Measurements from ENCODE around the gene GP1BB. TPM values are rescaled to one million over a fixed set of nuclear protein-coding genes. Genes with fewer than 3 reads are reported as not detected.

The GP1BB gene
- total RNA-seq, 1 donor from 2014 or later = 0.95 TPM

- H3K36me3 Mint-ChIP-seq (ENCODE audit: low read depth, unreplicated experiment) = no peaks in the 10 kb centered on the region
- FAIRE-seq (no peak), DNase-seq (ENCODE audit: low read depth) (no peak)
- H3K9ac ChIP-seq (ENCODE audit: low read length) = no peak overlapping the region
- H3K36me3 ChIP-seq (ENCODE audit: insufficient read depth, low read length) = no peaks in the 10 kb centered on the region
- TF ChIP-seq EZH2 (IDR thresholded peaks at IDR 0.05; ENCODE audit: insufficient read depth, low read length) (no peak), CTCF (IDR thresholded peaks at IDR 0.05; ENCODE audit: insufficient read depth, low read depth, low read length) (no peak)
- H4K20me1 ChIP-seq (ENCODE audit: insufficient read depth, low read length) = no peaks in the 10 kb centered on the region
- H3K27ac Mint-ChIP-seq (ENCODE audit: unreplicated experiment) = no peak overlapping the region
- H3K27me3 ChIP-seq (ENCODE audit: insufficient read depth, low read length) = no peaks in the 10 kb centered on the region
- no peaks in the 10 kb centered on the region for H3K4me1 Mint-ChIP-seq (ENCODE audit: low read depth, unreplicated experiment)
- no peak overlapping the region for H2AFZ ChIP-seq (ENCODE audit: low read depth, low read length)
- H3K79me2 ChIP-seq (ENCODE audit: insufficient read depth, low read length) = no peaks in the 10 kb centered on the region
- peaks cover 54% of the 10 kb centered on the region for H3K27me3 Mint-ChIP-seq (ENCODE audit: low read depth, unreplicated experiment)
- peak overlapping the region; percentile 84 for H3K4me2 ChIP-seq (ENCODE audit: low read length)
- H3K9me3 ChIP-seq (ENCODE audit: insufficient read depth, low read depth, low read length) = no peaks in the 10 kb centered on the region
- H3K4me3 ChIP-seq (ENCODE audit: insufficient read depth, low read depth, low read length) = no peak overlapping the region
- no peaks in the 10 kb centered on the region for H3K4me1 ChIP-seq (ENCODE audit: insufficient read depth, low read length)
- H3K4me3 Mint-ChIP-seq (ENCODE audit: unreplicated experiment) = no peak overlapping the region
- peaks cover 2% of the 10 kb centered on the region for H3K9me3 Mint-ChIP-seq (ENCODE audit: unreplicated experiment)
- H3K27ac ChIP-seq (ENCODE audit: low read depth, low read length) = no peak overlapping the region
Observed at GRCh38 chr22:19731361-19732135, 8.2 kb downstream of the GP1BB start.

GRCh38 chr22:19732403-19733113 is 9.2 kb downstream of the GP1BB start:
- Histone ChIP-seq H3K36me3 (ENCODE audit: insufficient read depth, low read length) (no peaks in the 10 kb centered on the region), H4K20me1 (ENCODE audit: insufficient read depth, low read length) (no peaks in the 10 kb centered on the region), H3K4me1 (ENCODE audit: insufficient read depth, low read length) (no peaks in the 10 kb centered on the region), H3K9ac (ENCODE audit: low read length) (no peak overlapping the region), H3K4me3 (ENCODE audit: insufficient read depth, low read depth, low read length) (no peak overlapping the region), H3K27me3 (ENCODE audit: insufficient read depth, low read length) (no peaks in the 10 kb centered on the region), H3K4me2 (ENCODE audit: low read length) (no peak overlapping the region), H3K9me3 (ENCODE audit: insufficient read depth, low read depth, low read length) (no peaks in the 10 kb centered on the region), H2AFZ (ENCODE audit: low read depth, low read length) (no peak overlapping the region), H3K79me2 (ENCODE audit: insufficient read depth, low read length) (no peaks in the 10 kb centered on the region), H3K27ac (ENCODE audit: low read depth, low read length) (no peak overlapping the region)
- H3K36me3 Mint-ChIP-seq (ENCODE audit: low read depth, unreplicated experiment) = no peaks in the 10 kb centered on the region
- peaks cover 2% of the 10 kb centered on the region for H3K9me3 Mint-ChIP-seq (ENCODE audit: unreplicated experiment)
- H3K27me3 Mint-ChIP-seq (ENCODE audit: low read depth, unreplicated experiment) = peaks cover 47% of the 10 kb centered on the region
- no peaks in the 10 kb centered on the region for H3K4me1 Mint-ChIP-seq (ENCODE audit: low read depth, unreplicated experiment)
- DNase-seq (ENCODE audit: low read depth) = no peak
- TF ChIP-seq EZH2 (IDR thresholded peaks at IDR 0.05; ENCODE audit: insufficient read depth, low read length) (no peak), CTCF (IDR thresholded peaks at IDR 0.05; ENCODE audit: insufficient read depth, low read depth, low read length) (no peak)
- H3K27ac Mint-ChIP-seq (ENCODE audit: unreplicated experiment) = no peak overlapping the region
- no peak overlapping the region for H3K4me3 Mint-ChIP-seq (ENCODE audit: unreplicated experiment)
- FAIRE-seq = no peak

Measured in astrocyte (in vitro differentiated cells and primary cell).